Fibroblast of pulmonary artery (primary cell): ENCODE data around the gene UBE2R2.

Experiments
- DNase-seq: peaks from one replicate; pipeline ENCODE4 v3.0.0-alpha.2; 2010; ENCODE audit warnings: low read depth
- H3K4me3 ChIP-seq: replicated peaks from 2 replicates; pipeline ENCODE4 v1.5.1; 2011; ENCODE audit warnings: low read depth, mild to moderate bottlenecking, control low read depth, low read length, moderate library complexity
- TF ChIP-seq, protein P1 (sequence below): IDR thresholded peaks from 2 replicates; pipeline ENCODE4 v1.5.1; 2011; ENCODE audit warnings: mild to moderate bottlenecking, control low read depth, low read length, inconsistent platforms; ENCODE audit errors: missing control alignments

The UBE2R2 gene

DNA sequence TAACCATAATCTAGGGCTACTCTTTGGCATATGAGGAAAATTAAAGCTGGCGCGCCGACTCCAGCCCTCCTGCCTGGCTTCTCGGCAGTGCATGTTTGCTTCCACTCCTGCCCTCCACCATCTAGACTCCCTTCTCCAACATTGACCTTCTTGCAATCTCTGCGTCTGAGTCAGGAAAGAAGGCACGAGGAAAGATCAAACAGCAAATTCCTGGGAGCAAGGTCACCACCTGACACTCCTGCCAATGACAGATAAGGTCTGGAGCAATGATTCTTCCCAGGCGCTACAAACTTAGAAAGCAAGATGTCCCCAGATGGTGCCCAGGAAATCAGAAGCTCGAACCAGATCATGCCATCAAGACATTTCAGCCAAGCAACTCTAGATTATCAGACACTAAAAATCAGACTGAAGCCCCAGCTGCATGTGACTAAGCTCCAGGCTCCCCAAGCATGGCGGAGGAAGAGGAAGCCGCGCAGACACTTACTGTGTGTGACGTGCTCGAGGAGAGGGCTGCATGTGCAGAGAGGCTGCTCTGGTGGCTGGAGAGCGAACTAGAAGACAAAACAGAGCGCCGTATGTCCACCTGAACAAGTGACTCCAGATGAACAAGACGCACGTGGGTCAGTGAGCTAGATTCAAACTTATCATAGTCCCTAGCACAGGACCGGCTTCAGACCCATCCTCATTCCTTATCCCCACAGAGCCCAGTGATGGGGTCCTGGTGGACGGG is 115.3 kb downstream of the UBE2R2 start:
- TF ChIP-seq, protein P1, sequence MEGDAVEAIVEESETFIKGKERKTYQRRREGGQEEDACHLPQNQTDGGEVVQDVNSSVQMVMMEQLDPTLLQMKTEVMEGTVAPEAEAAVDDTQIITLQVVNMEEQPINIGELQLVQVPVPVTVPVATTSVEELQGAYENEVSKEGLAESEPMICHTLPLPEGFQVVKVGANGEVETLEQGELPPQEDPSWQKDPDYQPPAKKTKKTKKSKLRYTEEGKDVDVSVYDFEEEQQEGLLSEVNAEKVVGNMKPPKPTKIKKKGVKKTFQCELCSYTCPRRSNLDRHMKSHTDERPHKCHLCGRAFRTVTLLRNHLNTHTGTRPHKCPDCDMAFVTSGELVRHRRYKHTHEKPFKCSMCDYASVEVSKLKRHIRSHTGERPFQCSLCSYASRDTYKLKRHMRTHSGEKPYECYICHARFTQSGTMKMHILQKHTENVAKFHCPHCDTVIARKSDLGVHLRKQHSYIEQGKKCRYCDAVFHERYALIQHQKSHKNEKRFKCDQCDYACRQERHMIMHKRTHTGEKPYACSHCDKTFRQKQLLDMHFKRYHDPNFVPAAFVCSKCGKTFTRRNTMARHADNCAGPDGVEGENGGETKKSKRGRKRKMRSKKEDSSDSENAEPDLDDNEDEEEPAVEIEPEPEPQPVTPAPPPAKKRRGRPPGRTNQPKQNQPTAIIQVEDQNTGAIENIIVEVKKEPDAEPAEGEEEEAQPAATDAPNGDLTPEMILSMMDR, result no peak
- no peak overlapping the region for H3K4me3 ChIP-seq
- no peak for DNase-seq

GRCh38 chr9:33934188-33934878 is 117.4 kb downstream of the UBE2R2 start:
- TF ChIP-seq, protein P1, result no peak
- no peak for DNase-seq
- H3K4me3 ChIP-seq, result no peak overlapping the region

DNA sequence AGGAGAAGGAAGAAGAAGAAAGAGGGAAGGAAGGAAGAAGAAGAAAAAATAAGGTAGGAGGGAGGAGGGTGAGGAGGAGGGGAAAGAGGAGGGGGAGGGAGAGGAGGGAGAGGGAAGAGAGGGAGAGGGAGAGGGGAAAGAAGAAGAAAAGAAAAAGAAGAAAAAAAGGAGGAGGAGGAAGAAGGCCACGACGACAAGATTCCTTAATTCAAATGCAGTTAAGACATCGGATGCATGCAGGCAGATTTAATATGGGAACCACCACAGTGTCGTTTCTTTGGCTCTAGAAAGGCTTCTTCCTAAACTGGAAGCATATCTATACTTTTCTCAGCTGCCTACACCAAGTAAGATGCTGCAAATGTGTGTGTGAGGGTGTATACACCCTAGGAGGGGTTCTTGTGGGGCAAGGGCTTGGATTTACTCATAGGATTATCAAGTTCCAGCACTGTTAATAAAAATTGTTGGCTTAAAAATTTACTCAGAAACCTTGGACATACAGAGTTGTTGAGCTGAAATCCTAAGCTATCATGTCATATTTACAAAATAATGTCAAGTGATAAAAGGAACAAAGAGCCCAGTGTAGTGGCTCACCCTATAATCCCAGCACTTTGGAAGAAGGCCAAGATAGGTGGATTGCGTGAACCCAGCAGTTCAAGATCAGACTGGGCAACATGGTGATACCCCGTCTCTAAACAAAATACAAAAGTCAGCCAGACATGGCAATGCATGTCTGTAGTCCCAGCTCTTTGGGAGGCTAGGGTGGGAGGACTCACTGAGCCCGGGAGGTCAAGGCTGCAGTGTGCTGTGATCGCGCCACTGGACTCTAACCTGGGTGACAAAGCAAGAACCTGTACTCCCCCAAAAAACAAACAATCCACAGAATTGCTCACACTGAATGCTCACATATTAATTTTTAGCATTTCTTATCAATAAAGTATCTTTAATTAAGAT is 123.2 kb downstream of the UBE2R2 start:
- DNase-seq, result peak; percentile 17
- no peak overlapping the region for H3K4me3 ChIP-seq
- TF ChIP-seq, protein P1, result no peak

- peak; percentile 85 for DNase-seq
- TF ChIP-seq, protein P1, result peak; percentile 59
These were observed 125.6 kb downstream of the UBE2R2 start for GRCh38 chr9:33942471-33943083.

GRCh38 chr9:33943389-33943788 is 126.4 kb downstream of the UBE2R2 start:
- no peak for DNase-seq
- TF ChIP-seq, protein P1, result no peak
- no peak overlapping the region for H3K4me3 ChIP-seq

More at GRCh38 chr9:33942471-33943083, 125.6 kb downstream of the UBE2R2 start:
- H3K4me3 ChIP-seq, result no peak overlapping the region

GRCh38 chr9:33946779-33947535 is 130.0 kb downstream of the UBE2R2 start:
- DNase-seq, result peak; percentile 94
- no peak overlapping the region for H3K4me3 ChIP-seq
- TF ChIP-seq, protein P1, result no peak
